ENCODE results near the gene QSOX1. TPM values are rescaled to one million over a fixed set of nuclear protein-coding genes. Genes with fewer than 3 reads are reported as not detected.
A peak's percentile ranks its signal among the peaks of the same experiment; 100 is the strongest.

QSOX1 gene
- total and polyA plus RNA-seq, 9 of the 15 experiments (the other 6 are each of a cell fraction or from before 2014, with no cell fraction given), result 4.0 to 53.1 (median 15.0) TPM

DNA sequence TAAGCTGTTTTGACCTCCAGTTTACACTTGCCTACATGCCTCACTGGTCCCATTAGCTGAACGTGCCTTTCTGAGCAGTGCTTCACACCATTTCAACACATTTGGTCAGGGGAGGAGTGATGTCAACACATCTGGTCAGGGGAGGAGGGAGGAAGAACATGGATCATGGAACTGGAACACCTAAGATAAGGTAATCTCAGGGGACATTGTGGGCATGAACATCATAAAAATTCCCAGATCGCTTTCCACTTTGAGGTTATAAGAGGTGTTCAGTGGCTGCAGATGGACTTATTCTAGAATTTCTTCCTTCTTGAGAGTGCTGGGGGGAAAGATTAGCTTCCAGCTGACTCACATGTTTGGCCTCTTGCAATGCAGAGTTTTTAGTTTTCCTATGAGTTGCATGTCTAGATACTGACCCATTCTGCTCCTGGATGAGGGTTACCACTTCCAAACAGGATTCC, 2.0 kb downstream of the QSOX1 start (continued):
- TF ChIP-seq, protein P1, sequence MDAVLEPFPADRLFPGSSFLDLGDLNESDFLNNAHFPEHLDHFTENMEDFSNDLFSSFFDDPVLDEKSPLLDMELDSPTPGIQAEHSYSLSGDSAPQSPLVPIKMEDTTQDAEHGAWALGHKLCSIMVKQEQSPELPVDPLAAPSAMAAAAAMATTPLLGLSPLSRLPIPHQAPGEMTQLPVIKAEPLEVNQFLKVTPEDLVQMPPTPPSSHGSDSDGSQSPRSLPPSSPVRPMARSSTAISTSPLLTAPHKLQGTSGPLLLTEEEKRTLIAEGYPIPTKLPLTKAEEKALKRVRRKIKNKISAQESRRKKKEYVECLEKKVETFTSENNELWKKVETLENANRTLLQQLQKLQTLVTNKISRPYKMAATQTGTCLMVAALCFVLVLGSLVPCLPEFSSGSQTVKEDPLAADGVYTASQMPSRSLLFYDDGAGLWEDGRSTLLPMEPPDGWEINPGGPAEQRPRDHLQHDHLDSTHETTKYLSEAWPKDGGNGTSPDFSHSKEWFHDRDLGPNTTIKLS (IDR thresholded peaks at IDR 0.05; ENCODE audit: borderline replicate concordance, low read depth), result no peak
- TF ChIP-seq PHF21A (IDR thresholded peaks at IDR 0.05; ENCODE audit: borderline replicate concordance, low read depth) (no peak), ZNF695 (CRISPR knock-in tag; IDR thresholded peaks at IDR 0.05) (no peak), FOXA3 (CRISPR knock-in tag; conservative IDR thresholded peaks at IDR 0.05 in 1 of 2, IDR thresholded peaks at IDR 0.05 in 1 of 2) (peak in 1 of 2 experiments; percentile 59; a peak in 1 of 4 replicates), TRIM24 (IDR thresholded peaks at IDR 0.05) (peak; percentile 80 to 81), HNRNPLL (IDR thresholded peaks at IDR 0.05; ENCODE audit: low read depth, low read length, poor library complexity, severe bottlenecking) (no peak), SMAD2 (IDR thresholded peaks at IDR 0.05; ENCODE audit: low read depth, low read length) (no peak), SMARCB1 (IDR thresholded peaks at IDR 0.05; ENCODE audit: insufficient read length, low read depth) (no peak), EZH2 (IDR thresholded peaks at IDR 0.05; ENCODE audit: borderline replicate concordance, low read depth, low read length) (no peak), SMAD4 (CRISPR knock-in tag; conservative IDR thresholded peaks at IDR 0.05) (peak; percentile 63; the same call in 1 of the 2 replicates), RBM17 (IDR thresholded peaks at IDR 0.05; ENCODE audit: borderline replicate concordance, low read depth, low read length) (no peak), HMGN3 (IDR thresholded peaks at IDR 0.05; ENCODE audit: borderline replicate concordance, extremely low read depth, insufficient read length, low read depth, low read length) (no peak), DMBX1 (CRISPR knock-in tag; IDR thresholded peaks at IDR 0.05; ENCODE audit: borderline replicate concordance) (peak; percentile 70; the same call in 1 of the 2 replicates), MTA3 (IDR thresholded peaks at IDR 0.05; ENCODE audit: borderline replicate concordance) (no peak), ESRRA (IDR thresholded peaks at IDR 0.05; ENCODE audit: borderline replicate concordance, low read depth) (no peak), NEUROD1 (IDR thresholded peaks at IDR 0.05; ENCODE audit: borderline replicate concordance, low read depth, low read length, partially characterized antibody) (no peak)
- TF ChIP-seq, protein P2, sequence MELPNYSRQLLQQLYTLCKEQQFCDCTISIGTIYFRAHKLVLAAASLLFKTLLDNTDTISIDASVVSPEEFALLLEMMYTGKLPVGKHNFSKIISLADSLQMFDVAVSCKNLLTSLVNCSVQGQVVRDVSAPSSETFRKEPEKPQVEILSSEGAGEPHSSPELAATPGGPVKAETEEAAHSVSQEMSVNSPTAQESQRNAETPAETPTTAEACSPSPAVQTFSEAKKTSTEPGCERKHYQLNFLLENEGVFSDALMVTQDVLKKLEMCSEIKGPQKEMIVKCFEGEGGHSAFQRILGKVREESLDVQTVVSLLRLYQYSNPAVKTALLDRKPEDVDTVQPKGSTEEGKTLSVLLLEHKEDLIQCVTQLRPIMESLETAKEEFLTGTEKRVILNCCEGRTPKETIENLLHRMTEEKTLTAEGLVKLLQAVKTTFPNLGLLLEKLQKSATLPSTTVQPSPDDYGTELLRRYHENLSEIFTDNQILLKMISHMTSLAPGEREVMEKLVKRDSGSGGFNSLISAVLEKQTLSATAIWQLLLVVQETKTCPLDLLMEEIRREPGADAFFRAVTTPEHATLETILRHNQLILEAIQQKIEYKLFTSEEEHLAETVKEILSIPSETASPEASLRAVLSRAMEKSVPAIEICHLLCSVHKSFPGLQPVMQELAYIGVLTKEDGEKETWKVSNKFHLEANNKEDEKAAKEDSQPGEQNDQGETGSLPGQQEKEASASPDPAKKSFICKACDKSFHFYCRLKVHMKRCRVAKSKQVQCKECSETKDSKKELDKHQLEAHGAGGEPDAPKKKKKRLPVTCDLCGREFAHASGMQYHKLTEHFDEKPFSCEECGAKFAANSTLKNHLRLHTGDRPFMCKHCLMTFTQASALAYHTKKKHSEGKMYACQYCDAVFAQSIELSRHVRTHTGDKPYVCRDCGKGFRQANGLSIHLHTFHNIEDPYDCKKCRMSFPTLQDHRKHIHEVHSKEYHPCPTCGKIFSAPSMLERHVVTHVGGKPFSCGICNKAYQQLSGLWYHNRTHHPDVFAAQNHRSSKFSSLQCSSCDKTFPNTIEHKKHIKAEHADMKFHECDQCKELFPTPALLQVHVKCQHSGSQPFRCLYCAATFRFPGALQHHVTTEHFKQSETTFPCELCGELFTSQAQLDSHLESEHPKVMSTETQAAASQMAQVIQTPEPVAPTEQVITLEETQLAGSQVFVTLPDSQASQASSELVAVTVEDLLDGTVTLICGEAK (IDR thresholded peaks at IDR 0.05), result no peak
- TF ChIP-seq, protein P2 (CRISPR knock-in tag; IDR thresholded peaks at IDR 0.05), result no peak

All from K562 (cell line).